ENCODE results near the gene MRPL20. TPM values are rescaled to one million over a fixed set of nuclear protein-coding genes. Genes with fewer than 3 reads are reported as not detected.
A peak's percentile ranks its signal among the peaks of the same experiment; 100 is the strongest.
"Not testable (repeated sequence)": the region's sequence is repeated elsewhere in the genome, so short reads cannot be mapped to it uniquely, and the experiment has no call there.

Gene MRPL20
- total and polyA plus RNA-seq, 8 donors: 53.9 to 187 (median 111) TPM

DNA sequence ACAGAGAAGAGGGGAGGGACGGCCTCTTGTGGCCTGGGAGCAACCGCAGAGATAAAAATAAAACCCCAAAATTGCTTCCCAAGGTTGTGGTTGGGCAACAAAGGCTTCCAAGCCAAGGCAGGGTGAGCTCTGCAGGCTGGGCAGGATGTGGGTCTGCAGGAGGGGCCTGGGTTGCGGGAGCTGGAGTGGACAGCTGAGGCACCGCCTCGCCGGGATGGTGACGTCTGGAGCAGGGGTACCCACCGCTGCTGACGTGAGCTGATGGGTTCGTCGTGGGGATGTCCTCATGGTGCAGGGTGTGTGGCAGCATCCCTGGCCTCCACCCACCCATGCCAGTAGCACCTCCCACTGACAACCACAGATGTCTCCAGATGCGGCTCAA is 35.7 kb downstream of the MRPL20 start:
- TF ChIP-seq, protein P1, sequence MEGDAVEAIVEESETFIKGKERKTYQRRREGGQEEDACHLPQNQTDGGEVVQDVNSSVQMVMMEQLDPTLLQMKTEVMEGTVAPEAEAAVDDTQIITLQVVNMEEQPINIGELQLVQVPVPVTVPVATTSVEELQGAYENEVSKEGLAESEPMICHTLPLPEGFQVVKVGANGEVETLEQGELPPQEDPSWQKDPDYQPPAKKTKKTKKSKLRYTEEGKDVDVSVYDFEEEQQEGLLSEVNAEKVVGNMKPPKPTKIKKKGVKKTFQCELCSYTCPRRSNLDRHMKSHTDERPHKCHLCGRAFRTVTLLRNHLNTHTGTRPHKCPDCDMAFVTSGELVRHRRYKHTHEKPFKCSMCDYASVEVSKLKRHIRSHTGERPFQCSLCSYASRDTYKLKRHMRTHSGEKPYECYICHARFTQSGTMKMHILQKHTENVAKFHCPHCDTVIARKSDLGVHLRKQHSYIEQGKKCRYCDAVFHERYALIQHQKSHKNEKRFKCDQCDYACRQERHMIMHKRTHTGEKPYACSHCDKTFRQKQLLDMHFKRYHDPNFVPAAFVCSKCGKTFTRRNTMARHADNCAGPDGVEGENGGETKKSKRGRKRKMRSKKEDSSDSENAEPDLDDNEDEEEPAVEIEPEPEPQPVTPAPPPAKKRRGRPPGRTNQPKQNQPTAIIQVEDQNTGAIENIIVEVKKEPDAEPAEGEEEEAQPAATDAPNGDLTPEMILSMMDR (IDR thresholded peaks at IDR 0.05): no peak
- TF ChIP-seq POLR2A (IDR thresholded peaks at IDR 0.05): no peak
- TF ChIP-seq EP300 (IDR thresholded peaks at IDR 0.05): no peak
- no peak for TF ChIP-seq POLR2AphosphoS5 (IDR thresholded peaks at IDR 0.05)
- peak overlapping the region in 1 of 4 donors; percentile 25 for H3K4me3 ChIP-seq
- H3K27me3 ChIP-seq: no peaks in the 10 kb centered on the region
- H3K36me3 ChIP-seq: peaks cover 0 to 25% (median 15%) of the 10 kb centered on the region in 4 donors
- WGBS, 5 donors: 56 to 73% (median 65%) methylated on average over 11 to 12 of the region's 12 CpGs
- H3K27ac ChIP-seq: no peak overlapping the region
- peaks cover 29 to 45% (median 42%) of the 10 kb centered on the region in 4 donors for H3K4me1 ChIP-seq
- intact Hi-C loops (cut with DNase I; ENCODE audit: low total_unique reads): no loop called here
- DNase-seq: peak in 1 of 2 donors; percentile 51
- no peaks in the 10 kb centered on the region for H3K9me3 ChIP-seq

DNA sequence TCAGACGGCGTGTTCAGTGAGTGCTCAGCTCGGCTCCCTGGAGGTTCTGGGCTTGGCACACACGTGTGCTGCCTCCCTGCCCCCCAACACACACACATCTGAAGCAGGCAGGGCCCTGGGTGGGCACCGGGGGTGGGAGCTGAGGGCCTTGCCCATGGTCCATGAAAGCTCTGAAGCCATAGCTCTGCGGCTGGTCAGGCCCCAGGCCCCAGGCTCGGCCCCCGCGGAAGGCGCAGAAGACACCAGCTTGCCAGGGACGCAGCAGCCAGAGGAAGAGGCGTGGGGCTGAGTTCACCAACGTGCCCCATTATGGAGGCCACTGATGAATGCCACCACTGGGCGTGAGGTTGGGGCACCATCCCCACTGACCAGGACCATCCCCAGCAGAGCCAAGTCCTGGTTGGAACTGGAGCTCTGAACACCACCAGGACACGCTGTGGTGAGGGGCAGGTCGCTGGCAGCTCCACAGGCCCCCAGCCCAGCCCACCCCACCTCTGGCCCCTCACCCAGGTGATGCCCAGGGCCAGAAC is 36.3 kb downstream of the MRPL20 start:
- Histone ChIP-seq H3K36me3 (peaks cover 0 to 25% (median 15%) of the 10 kb centered on the region in 4 donors), H3K9me3 (no peaks in the 10 kb centered on the region), H3K4me1 (peaks cover 25 to 40% (median 37%) of the 10 kb centered on the region in 4 donors), H3K27me3 (no peaks in the 10 kb centered on the region), H3K4me3 (no peak overlapping the region), H3K27ac (no peak overlapping the region)
- no peak for TF ChIP-seq POLR2AphosphoS5 (IDR thresholded peaks at IDR 0.05)
- TF ChIP-seq, protein P1 (IDR thresholded peaks at IDR 0.05): no peak
- TF ChIP-seq EP300 (IDR thresholded peaks at IDR 0.05): no peak
- TF ChIP-seq POLR2A (IDR thresholded peaks at IDR 0.05): no peak
- DNase-seq: no peak
- 78 to 85% (median 80%) methylated on average over 9 to 16 of the region's 16 CpGs for WGBS, 5 donors
- intact Hi-C loops (cut with DNase I; ENCODE audit: low total_unique reads): no loop called here

DNA sequence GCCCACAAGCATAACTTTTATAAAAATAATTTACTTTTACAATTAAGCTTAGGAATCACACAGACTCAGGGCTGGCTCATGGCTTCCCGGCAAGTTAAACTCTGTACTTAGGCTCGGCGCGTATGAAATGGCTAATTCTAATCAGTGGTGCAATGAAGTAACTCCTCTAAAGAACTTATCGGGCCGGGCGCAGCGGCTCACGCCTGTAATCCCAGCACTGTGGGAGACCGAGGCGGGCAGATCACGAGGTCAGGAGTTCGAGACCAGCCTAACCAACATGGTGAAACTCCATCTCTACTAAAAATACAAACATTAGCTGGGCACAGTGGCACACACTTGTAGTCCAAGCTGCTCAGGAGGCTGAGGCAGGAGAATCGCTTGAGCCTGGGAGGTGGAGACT is 37.0 kb downstream of the MRPL20 start:
- 86 to 96% (median 92%) methylated on average over 14 of the region's 14 CpGs for WGBS, 5 donors
- H3K4me3 ChIP-seq; DNase-seq; H3K9me3 ChIP-seq; H3K27me3 ChIP-seq; H3K27ac ChIP-seq; intact Hi-C loops (cut with DNase I; ENCODE audit: low total_unique reads): not testable (repeated sequence)
- H3K4me1 ChIP-seq: peaks cover 24 to 39% (median 35%) of the 10 kb centered on the region in 4 donors
- H3K36me3 ChIP-seq: peaks cover 0 to 25% (median 15%) of the 10 kb centered on the region in 4 donors

DNA sequence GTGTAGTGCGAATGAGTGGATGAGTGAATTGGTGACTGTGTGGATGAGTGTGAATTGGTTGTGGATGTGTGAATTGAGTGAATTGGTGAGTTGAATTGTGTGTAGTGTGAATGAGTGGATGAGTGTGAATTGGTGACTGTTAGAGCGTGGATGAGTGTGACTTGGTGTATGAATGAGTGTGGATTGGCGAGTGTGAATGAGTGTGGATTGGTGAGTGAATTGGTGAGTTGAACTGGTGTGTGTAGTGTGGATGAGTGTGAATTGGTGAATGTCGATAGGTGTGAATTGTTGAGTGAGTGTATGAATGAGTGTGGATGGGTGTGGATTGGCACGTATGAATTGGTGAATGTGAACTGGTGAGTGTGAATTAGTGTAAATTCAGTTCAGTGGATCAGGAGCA is 39.8 kb downstream of the MRPL20 start:
- Histone ChIP-seq H3K9me3 (no peaks in the 10 kb centered on the region), H3K4me3 (no peak overlapping the region), H3K36me3 (peaks cover 0 to 6% (median under 1%) of the 10 kb centered on the region in 4 donors), H3K4me1 (peaks cover 9 to 14% (median 11%) of the 10 kb centered on the region in 4 donors), H3K27me3 (no peaks in the 10 kb centered on the region), H3K27ac (no peak overlapping the region)
- intact Hi-C loops (cut with DNase I; ENCODE audit: low total_unique reads): no loop called here
- no peak for DNase-seq
- TF ChIP-seq POLR2AphosphoS5 (IDR thresholded peaks at IDR 0.05) (no peak), EP300 (IDR thresholded peaks at IDR 0.05) (no peak), POLR2A (IDR thresholded peaks at IDR 0.05) (no peak)
- TF ChIP-seq, protein P1 (IDR thresholded peaks at IDR 0.05): no peak
- 92 to 99% (median 96%) methylated on average over 5 of the region's 5 CpGs for WGBS, 5 donors

DNA sequence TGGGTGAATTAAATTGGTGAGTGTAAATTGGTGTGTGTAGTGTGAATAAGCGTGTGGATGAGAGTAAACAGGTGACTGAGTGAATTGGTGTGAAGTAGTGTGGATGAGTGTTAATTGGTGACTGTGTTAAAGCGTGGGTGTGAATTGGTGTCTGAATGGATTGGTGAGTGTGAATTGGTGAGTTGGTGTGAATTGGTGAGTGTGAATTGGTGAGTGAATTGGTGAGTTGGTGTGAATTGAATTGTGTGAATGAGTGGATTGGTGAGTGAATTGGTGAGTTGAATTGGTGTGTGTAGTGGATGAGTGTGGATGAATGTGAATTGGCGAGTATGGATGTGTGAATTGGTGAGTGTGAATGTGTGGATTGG is 40.4 kb downstream of the MRPL20 start:
- intact Hi-C loops (cut with DNase I; ENCODE audit: low total_unique reads): no loop called here
- Histone ChIP-seq H3K27ac (no peak overlapping the region), H3K4me3 (no peak overlapping the region), H3K36me3 (peaks cover 0 to 4% (median 0%) of the 10 kb centered on the region in 4 donors), H3K9me3 (no peaks in the 10 kb centered on the region), H3K4me1 (peaks cover 3 to 10% (median 7%) of the 10 kb centered on the region in 4 donors), H3K27me3 (no peaks in the 10 kb centered on the region)
- WGBS, 5 donors: 85 to 99% (median 98%) methylated on average over 2 to 3 of the region's 3 CpGs
- TF ChIP-seq EP300 (IDR thresholded peaks at IDR 0.05): no peak
- TF ChIP-seq, protein P1 (IDR thresholded peaks at IDR 0.05): no peak
- TF ChIP-seq POLR2AphosphoS5 (IDR thresholded peaks at IDR 0.05): no peak
- TF ChIP-seq POLR2A (IDR thresholded peaks at IDR 0.05): no peak
- no peak for DNase-seq
